ENCODE measurements around the gene COL26A1.

DNA sequence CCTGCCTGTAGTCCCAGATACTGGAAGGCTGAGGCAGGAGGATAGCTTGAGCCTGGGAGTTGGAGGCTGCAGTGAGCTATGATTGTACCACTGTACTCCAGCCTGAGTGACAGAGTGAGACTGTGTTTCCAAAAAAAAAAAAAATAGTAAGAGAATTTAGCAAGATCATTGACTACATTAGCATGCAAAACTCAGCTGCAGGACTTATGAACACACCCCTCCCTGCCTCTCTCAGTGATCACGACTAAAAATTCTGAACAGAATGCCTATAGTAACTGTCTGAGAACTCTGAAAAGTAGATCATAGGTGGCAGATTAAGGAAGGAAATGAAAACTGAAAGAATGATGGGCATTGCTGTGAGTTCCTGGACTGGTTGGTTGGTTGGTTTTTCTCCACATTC, 215.9 kb downstream of the COL26A1 start:
- TF ChIP-seq POLR2A (IDR thresholded peaks at IDR 0.05) = no peak
- TF ChIP-seq, protein P1, sequence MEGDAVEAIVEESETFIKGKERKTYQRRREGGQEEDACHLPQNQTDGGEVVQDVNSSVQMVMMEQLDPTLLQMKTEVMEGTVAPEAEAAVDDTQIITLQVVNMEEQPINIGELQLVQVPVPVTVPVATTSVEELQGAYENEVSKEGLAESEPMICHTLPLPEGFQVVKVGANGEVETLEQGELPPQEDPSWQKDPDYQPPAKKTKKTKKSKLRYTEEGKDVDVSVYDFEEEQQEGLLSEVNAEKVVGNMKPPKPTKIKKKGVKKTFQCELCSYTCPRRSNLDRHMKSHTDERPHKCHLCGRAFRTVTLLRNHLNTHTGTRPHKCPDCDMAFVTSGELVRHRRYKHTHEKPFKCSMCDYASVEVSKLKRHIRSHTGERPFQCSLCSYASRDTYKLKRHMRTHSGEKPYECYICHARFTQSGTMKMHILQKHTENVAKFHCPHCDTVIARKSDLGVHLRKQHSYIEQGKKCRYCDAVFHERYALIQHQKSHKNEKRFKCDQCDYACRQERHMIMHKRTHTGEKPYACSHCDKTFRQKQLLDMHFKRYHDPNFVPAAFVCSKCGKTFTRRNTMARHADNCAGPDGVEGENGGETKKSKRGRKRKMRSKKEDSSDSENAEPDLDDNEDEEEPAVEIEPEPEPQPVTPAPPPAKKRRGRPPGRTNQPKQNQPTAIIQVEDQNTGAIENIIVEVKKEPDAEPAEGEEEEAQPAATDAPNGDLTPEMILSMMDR (IDR thresholded peaks at IDR 0.05) = no peak
- no peak for TF ChIP-seq EP300 (IDR thresholded peaks at IDR 0.05; ENCODE audit: low read depth)
- no peak for TF ChIP-seq POLR2AphosphoS5 (IDR thresholded peaks at IDR 0.05)

Data from transverse colon (tissue), 4 donors.